Activated CD4-positive, alpha-beta T cell treated with anti-CD3 and anti-CD28 coated beads, Interleukin-2, amount 10 ng/mL, durations not matched to agents 24 days and 14 days (primary cell): ENCODE results near the gene NPAS2. TPM values are rescaled to one million over a fixed set of nuclear protein-coding genes. Genes with fewer than 3 reads are reported as not detected.
A peak's percentile ranks its signal among the peaks of the same experiment; 100 is the strongest.

ENCODE experiments used
- DNase-seq: peaks from one replicate; pipeline ENCODE4 v3.0.0; 2022
- H3K27ac Mint-ChIP-seq: one replicate; pipeline ENCODE4 v1.8.0; 2022; ENCODE audit warnings: mild to moderate bottlenecking, mixed read lengths
- H3K27me3 Mint-ChIP-seq: one replicate; pipeline ENCODE4 v1.8.0; 2022; ENCODE audit warnings: mixed read lengths
- H3K36me3 Mint-ChIP-seq: one replicate; pipeline ENCODE4 v1.8.0; 2022; ENCODE audit warnings: low read depth, mild to moderate bottlenecking, mixed read lengths
- H3K4me1 Mint-ChIP-seq: one replicate; pipeline ENCODE4 v1.8.0; 2021; ENCODE audit warnings: mixed read lengths
- H3K4me3 Mint-ChIP-seq: one replicate; pipeline ENCODE4 v1.8.0; 2022; ENCODE audit warnings: mild to moderate bottlenecking, moderate library complexity, mixed read lengths
- H3K9me3 Mint-ChIP-seq: one replicate; pipeline ENCODE4 v1.8.0; 2021; ENCODE audit warnings: mixed read lengths
- intact Hi-C: fragments of 100-400 bp; cut with micrococcal nuclease; formaldehyde crosslinking; loops from one replicate; pipeline ENCODE4 v1.15.1; 2023
- total RNA-seq: library from RNA; stranded (reverse); gene quantifications from 2 replicates; pipeline ENCODE4 v1.2.3, GENCODE V29; 2022

Gene NPAS2
- total RNA-seq, 1 donor from 2014 or later = 9.1 TPM

GRCh38 chr2:101002562-101003277, 182.8 kb downstream of the NPAS2 start:
- no peak for DNase-seq
- Mint-ChIP-seq H3K27ac (peak overlapping the region; percentile 96), H3K27me3 (no peaks in the 10 kb centered on the region), H3K9me3 (no peaks in the 10 kb centered on the region), H3K36me3 (peaks cover 54% of the 10 kb centered on the region), H3K4me1 (peaks cover 48% of the 10 kb centered on the region), H3K4me3 (peak overlapping the region; percentile 100)
- intact Hi-C loops = loop anchor here (1.0 to 10.0 kb wide), 8 partner anchors 150 to 1818 kb away; partner anchors contain the start of genes CNOT11, MITD1, MRPL30 and PDCL3

DNA sequence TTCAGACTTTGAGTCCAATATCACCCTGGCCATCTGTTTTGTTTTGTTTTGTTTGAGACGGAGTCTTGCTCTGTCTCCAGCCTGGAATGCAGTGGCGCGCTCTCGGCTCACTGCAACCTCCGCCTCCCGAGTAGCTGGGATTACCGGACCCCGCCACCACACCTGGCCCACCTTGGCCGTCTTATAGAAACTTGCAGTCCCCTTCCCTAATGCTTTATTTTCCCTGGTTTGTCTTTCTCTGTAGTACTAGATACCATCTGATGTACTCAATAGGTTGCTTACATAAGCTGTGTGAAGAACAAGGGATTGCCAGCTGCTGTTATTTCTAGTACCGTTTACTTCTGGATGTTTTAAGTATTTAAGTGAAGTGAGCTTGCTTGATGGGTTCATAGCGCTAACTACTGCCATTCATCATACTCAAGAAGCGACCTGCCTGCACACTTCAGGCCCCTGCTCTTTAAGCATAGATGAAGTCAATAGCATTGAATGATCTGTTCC, 183.4 kb downstream of the NPAS2 start:
- Mint-ChIP-seq H3K27ac (peak overlapping the region; percentile 96), H3K9me3 (no peaks in the 10 kb centered on the region), H3K4me3 (peak overlapping the region; percentile 100), H3K27me3 (no peaks in the 10 kb centered on the region), H3K4me1 (peaks cover 54% of the 10 kb centered on the region), H3K36me3 (peaks cover 60% of the 10 kb centered on the region)
- intact Hi-C loops = loop anchor here (2.0 to 10.0 kb wide), 7 partner anchors 149 to 1819 kb away; partner anchors contain the start of genes CNOT11, MITD1, MRPL30 and TBC1D8
- DNase-seq = no peak

DNA sequence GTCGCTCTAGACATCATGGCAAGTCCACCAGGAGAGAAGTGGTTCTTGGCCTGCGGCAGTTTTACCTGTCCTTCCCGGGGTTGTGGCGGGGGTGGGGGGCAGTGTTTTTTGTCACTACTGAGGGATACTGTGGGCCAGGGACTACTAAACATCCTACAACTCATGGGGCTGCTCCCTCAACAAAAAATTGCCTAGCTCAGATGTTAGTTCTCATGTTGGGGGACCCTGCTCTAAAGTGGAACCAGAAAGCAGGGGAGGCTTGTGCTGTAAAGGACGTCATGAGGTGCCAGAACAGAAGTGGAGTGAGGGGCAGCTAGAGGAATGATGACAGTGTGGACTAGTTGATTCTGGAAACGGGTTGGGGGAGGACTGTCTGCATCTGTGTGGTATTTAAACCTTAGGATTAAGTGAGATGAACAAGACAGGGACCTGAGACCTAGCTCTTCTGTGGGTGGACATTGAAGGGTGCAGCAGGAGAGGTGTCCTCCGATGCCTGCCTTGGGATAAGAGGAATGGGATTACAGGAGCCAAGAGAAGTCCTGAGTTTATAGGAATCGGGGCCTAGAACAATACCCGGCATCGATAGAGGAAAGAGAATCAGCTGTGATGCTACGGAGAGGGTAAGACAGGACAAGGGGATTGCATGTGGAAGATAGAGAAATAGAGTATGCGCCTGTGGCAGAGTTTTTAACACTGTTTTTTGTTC, 184.8 kb downstream of the NPAS2 start:
- Mint-ChIP-seq H3K4me3 (peak overlapping the region; percentile 100), H3K27me3 (no peaks in the 10 kb centered on the region), H3K4me1 (peaks cover 56% of the 10 kb centered on the region), H3K9me3 (no peaks in the 10 kb centered on the region), H3K27ac (peak overlapping the region; percentile 96), H3K36me3 (peaks cover 70% of the 10 kb centered on the region)
- DNase-seq = no peak
- intact Hi-C loops = loop anchor here (5.0 to 10.0 kb wide), 5 partner anchors 148 to 1820 kb away; partner anchors contain the start of genes MITD1, MRPL30 and TBC1D8

GRCh38 chr2:101006065-101006715, 186.3 kb downstream of the NPAS2 start:
- Mint-ChIP-seq H3K4me1 (peaks cover 57% of the 10 kb centered on the region), H3K4me3 (peak overlapping the region; percentile 100), H3K36me3 (peaks cover 82% of the 10 kb centered on the region), H3K9me3 (no peaks in the 10 kb centered on the region), H3K27me3 (no peaks in the 10 kb centered on the region), H3K27ac (peak overlapping the region; percentile 40)
- DNase-seq = no peak
- intact Hi-C loops = loop anchor here (10.0 kb wide), 2 partner anchors 581 to 1821 kb away; partner anchors contain the start of genes MITD1 and MRPL30

- Mint-ChIP-seq H3K4me3 (peak overlapping the region; percentile 40), H3K4me1 (peaks cover 56% of the 10 kb centered on the region), H3K27ac (no peak overlapping the region), H3K27me3 (no peaks in the 10 kb centered on the region), H3K36me3 (peaks cover 86% of the 10 kb centered on the region), H3K9me3 (no peaks in the 10 kb centered on the region)
- intact Hi-C loops = loop anchor here (10.0 kb wide), 2 partner anchors 583 to 1823 kb away; partner anchors contain the start of genes MITD1 and MRPL30
- DNase-seq = no peak
Observed at GRCh38 chr2:101007415-101008345, 187.7 kb downstream of the NPAS2 start.

DNA sequence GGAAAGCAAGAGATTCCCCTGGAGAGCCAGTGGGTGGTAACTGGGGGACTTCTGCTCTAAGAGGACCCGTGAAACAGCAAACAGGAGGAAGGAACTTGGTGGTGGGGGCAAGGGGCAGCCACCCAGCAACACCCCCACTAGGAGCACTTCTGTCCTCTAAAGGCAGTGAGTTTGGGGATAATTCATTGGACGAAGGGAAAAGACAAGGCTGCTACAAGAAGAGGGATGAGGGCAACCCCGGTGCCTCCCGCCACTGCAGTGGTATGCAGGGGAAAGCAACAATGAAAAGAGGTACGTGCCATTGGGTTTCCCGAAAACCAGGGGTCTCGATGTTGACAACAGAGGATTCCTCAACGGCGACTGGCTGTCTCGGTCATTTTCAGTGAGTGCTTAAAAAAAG, 191.2 kb downstream of the NPAS2 start:
- peaks cover 73% of the 10 kb centered on the region for H3K36me3 Mint-ChIP-seq
- intact Hi-C loops = loop anchor here (5.0 kb wide), 1 partner anchor 261 kb away; no protein-coding TSS in a partner anchor
- H3K27ac Mint-ChIP-seq = peak overlapping the region; percentile 71
- H3K27me3 Mint-ChIP-seq = no peaks in the 10 kb centered on the region
- DNase-seq = no peak
- H3K9me3 Mint-ChIP-seq = no peaks in the 10 kb centered on the region
- no peak overlapping the region for H3K4me3 Mint-ChIP-seq
- H3K4me1 Mint-ChIP-seq = peaks cover 27% of the 10 kb centered on the region

DNA sequence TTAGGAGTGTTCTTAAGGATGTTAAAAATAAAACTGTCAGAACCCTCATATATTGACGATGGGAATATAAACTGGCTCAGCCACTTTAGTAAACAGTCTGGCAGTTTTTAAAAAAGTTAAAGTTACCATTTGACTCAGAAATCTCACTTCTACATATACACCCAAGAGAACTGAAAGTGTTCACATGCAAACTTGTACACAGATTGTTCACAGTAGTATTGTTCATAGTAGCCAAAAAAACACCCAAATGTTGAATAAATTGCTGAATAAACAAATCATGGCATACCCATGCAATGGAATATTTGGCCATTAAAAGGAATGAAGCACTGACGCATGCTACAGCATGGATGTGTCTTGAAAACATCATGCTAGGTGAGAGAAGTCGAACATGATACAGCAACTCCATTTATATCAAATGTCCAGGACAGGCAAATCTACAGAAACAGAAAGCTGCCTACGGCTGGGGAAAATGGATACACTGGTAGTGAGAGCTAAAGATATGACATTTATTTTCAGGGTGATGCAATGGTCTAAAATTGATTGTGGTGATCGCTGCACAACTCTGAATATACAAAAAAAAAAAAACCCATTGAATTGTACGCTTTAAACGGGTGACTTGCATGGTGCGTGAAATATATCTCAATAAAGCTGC, 192.2 kb downstream of the NPAS2 start:
- peaks cover 25% of the 10 kb centered on the region for H3K4me1 Mint-ChIP-seq
- no peaks in the 10 kb centered on the region for H3K27me3 Mint-ChIP-seq
- no peak overlapping the region for H3K4me3 Mint-ChIP-seq
- intact Hi-C loops = loop anchor here (1.0 to 5.0 kb wide), 2 partner anchors 193 to 260 kb away; no protein-coding TSS in a partner anchor
- H3K36me3 Mint-ChIP-seq = peaks cover 63% of the 10 kb centered on the region
- no peak for DNase-seq
- peak overlapping the region; percentile 65 for H3K27ac Mint-ChIP-seq
- H3K9me3 Mint-ChIP-seq = no peaks in the 10 kb centered on the region

DNA sequence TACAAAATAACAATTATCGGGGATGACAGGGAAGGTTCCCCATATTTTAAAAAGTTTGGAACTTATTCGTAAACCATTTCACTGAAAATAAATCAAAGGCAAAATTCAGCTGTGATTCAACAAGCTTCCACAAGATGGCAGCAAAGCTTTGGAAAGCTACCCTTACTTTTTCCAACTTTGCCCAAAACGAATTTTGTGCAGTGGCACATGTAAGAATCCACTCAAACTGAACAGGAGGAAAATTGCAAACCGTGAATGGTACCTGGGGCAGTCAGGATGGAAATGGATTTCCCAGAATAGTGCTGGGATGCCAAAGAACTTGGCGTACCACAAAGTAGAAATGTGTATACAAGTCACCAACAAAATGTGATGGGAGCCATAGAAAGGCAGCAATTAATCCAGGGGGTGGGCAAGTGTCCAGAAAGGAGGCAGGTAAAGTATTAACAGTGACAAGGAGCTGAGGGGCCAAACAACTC, 192.8 kb downstream of the NPAS2 start:
- intact Hi-C loops = loop anchor here (1.0 to 5.0 kb wide), 2 partner anchors 193 to 260 kb away; no protein-coding TSS in a partner anchor
- H3K4me3 Mint-ChIP-seq = no peak overlapping the region
- H3K4me1 Mint-ChIP-seq = peaks cover 22% of the 10 kb centered on the region
- H3K27me3 Mint-ChIP-seq = no peaks in the 10 kb centered on the region
- peaks cover 59% of the 10 kb centered on the region for H3K36me3 Mint-ChIP-seq
- no peaks in the 10 kb centered on the region for H3K9me3 Mint-ChIP-seq
- DNase-seq = peak; percentile 84
- H3K27ac Mint-ChIP-seq = peak overlapping the region; percentile 64

- intact Hi-C loops = loop anchor here (5.0 kb wide), 1 partner anchor 258 kb away; no protein-coding TSS in a partner anchor
- Mint-ChIP-seq H3K4me3 (no peak overlapping the region), H3K9me3 (no peaks in the 10 kb centered on the region), H3K36me3 (peaks cover 54% of the 10 kb centered on the region), H3K4me1 (peaks cover 18% of the 10 kb centered on the region), H3K27ac (no peak overlapping the region), H3K27me3 (no peaks in the 10 kb centered on the region)
- DNase-seq = no peak
Observed at GRCh38 chr2:101014264-101014857, 194.4 kb downstream of the NPAS2 start.

DNA sequence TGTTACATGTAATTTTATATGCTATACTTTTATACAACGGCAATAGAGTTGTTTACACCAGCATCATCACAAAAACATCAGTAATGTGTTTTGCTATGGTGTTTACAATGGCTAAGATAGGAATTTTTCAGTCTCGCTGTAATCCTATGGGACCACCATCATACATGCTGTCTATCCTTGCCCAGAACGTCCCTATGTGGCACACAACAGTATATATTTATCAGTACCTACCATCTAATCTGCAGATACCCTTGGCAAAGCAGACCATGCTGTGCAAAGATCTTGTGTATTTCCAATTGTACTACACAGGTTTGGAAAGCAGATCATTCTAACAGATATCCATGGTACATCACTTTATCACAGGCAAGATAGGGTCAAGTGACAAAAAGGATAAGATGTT, 197.4 kb downstream of the NPAS2 start:
- Mint-ChIP-seq H3K36me3 (peaks cover 41% of the 10 kb centered on the region), H3K4me3 (no peak overlapping the region), H3K27ac (no peak overlapping the region), H3K27me3 (no peaks in the 10 kb centered on the region), H3K4me1 (peaks cover 10% of the 10 kb centered on the region), H3K9me3 (no peaks in the 10 kb centered on the region)
- intact Hi-C loops = no loop called here
- no peak for DNase-seq

DNA sequence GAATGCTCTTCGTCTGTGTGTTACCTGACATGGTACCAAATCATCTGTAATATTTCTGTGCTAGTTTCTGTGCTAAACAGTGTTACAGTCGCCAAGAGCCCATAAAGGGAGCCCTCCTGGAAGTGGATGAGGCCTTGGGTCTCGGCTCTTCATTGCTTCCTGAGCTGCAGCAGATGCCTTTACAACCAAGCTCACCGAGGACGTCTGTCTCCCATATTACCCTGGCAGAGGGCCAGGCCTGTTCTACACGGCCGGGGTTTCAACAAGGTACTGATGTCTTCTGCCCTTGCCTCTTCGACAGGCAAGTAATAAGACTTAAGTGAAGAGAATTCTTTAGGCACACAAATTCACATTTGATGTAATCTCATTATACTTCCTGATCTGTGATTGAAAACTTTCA, 199.0 kb downstream of the NPAS2 start:
- Mint-ChIP-seq H3K27ac (no peak overlapping the region), H3K4me3 (no peak overlapping the region), H3K9me3 (no peaks in the 10 kb centered on the region), H3K4me1 (peaks cover 3% of the 10 kb centered on the region), H3K27me3 (no peaks in the 10 kb centered on the region), H3K36me3 (peaks cover 31% of the 10 kb centered on the region)
- intact Hi-C loops = no loop called here
- DNase-seq = no peak

GRCh38 chr2:101022221-101022620, 202.3 kb downstream of the NPAS2 start:
- H3K36me3 Mint-ChIP-seq = peaks cover 20% of the 10 kb centered on the region
- H3K4me1 Mint-ChIP-seq = peaks cover 3% of the 10 kb centered on the region
- intact Hi-C loops = no loop called here
- H3K27ac Mint-ChIP-seq = no peak overlapping the region
- no peaks in the 10 kb centered on the region for H3K27me3 Mint-ChIP-seq
- H3K9me3 Mint-ChIP-seq = no peaks in the 10 kb centered on the region
- no peak overlapping the region for H3K4me3 Mint-ChIP-seq
- no peak for DNase-seq
